Measurements from ENCODE around the gene POLK. TPM values are rescaled to one million over a fixed set of nuclear protein-coding genes. Genes with fewer than 3 reads are reported as not detected.

The POLK gene
- polyA plus RNA-seq, 1 of the 3 experiments (the other 2 are of a cell fraction), result 5.5 TPM

DNA sequence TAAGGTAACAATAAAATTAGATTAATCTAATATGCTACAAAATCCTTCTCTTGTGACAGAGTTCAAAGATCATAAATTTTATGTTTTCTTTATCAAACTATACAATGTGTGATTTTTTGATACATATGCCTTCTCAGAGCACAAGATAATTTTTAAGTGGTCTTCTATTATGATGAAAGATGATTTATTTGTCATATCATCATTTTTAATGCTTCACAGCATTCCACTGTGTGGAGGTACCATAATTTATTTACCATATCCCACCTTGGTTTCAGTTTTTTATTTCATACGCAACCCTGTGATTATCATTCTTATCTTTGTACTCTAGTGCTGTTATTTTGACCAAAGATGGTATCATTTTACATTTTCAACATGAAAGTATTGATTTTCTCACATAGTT is 41.7 kb downstream of the POLK start:
- Histone ChIP-seq H3K36me3 (replicated peaks in 1 of 2; ENCODE audit: control insufficient read depth in 1 of 2, insufficient read depth in 2 of 2, low read length in 1 of 2) (peaks cover 29 to 75% of the 10 kb centered on the region in 2 experiments), H3K79me2 (ENCODE audit: insufficient read depth) (peaks cover 12% of the 10 kb centered on the region; the same call in 1 of the 2 replicates), H2AFZ (ENCODE audit: low read depth) (no peak overlapping the region), H3K9me2 (no peaks in the 10 kb centered on the region), H3F3A (replicated peaks; ENCODE audit: insufficient read depth) (peaks cover 20% of the 10 kb centered on the region), H3K4me1 (ENCODE audit: control insufficient read depth in 1 of 2, insufficient read depth in 2 of 2, low read depth in 1 of 2, low read length in 1 of 2) (no peaks in the 10 kb centered on the region), H3K27me3 (ENCODE audit: insufficient read depth) (no peaks in the 10 kb centered on the region), H3K4me3 (ENCODE audit: low read depth in 2 of 2, low read length in 1 of 2) (no peak overlapping the region), H3K27ac (ENCODE audit: low read depth in 2 of 2, low read length in 1 of 2) (no peak overlapping the region), H3K9me3 (peaks cover 7% of the 10 kb centered on the region; the same call in 1 of the 2 replicates), H3K9ac (no peak overlapping the region), H4K20me1 (ENCODE audit: insufficient read depth) (no peaks in the 10 kb centered on the region), H3K4me2 (no peak overlapping the region)
- TF ChIP-seq, protein P1, sequence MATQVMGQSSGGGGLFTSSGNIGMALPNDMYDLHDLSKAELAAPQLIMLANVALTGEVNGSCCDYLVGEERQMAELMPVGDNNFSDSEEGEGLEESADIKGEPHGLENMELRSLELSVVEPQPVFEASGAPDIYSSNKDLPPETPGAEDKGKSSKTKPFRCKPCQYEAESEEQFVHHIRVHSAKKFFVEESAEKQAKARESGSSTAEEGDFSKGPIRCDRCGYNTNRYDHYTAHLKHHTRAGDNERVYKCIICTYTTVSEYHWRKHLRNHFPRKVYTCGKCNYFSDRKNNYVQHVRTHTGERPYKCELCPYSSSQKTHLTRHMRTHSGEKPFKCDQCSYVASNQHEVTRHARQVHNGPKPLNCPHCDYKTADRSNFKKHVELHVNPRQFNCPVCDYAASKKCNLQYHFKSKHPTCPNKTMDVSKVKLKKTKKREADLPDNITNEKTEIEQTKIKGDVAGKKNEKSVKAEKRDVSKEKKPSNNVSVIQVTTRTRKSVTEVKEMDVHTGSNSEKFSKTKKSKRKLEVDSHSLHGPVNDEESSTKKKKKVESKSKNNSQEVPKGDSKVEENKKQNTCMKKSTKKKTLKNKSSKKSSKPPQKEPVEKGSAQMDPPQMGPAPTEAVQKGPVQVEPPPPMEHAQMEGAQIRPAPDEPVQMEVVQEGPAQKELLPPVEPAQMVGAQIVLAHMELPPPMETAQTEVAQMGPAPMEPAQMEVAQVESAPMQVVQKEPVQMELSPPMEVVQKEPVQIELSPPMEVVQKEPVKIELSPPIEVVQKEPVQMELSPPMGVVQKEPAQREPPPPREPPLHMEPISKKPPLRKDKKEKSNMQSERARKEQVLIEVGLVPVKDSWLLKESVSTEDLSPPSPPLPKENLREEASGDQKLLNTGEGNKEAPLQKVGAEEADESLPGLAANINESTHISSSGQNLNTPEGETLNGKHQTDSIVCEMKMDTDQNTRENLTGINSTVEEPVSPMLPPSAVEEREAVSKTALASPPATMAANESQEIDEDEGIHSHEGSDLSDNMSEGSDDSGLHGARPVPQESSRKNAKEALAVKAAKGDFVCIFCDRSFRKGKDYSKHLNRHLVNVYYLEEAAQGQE (IDR thresholded peaks at IDR 0.05; ENCODE audit: low read depth, low read length), result no peak
- TF ChIP-seq IRF3 (IDR thresholded peaks at IDR 0.05; ENCODE audit: low read depth, low read length), result no peak
- no peak for TF ChIP-seq TEAD4 (IDR thresholded peaks at IDR 0.05; ENCODE audit: borderline replicate concordance, insufficient read depth)
- TF ChIP-seq, protein P2, sequence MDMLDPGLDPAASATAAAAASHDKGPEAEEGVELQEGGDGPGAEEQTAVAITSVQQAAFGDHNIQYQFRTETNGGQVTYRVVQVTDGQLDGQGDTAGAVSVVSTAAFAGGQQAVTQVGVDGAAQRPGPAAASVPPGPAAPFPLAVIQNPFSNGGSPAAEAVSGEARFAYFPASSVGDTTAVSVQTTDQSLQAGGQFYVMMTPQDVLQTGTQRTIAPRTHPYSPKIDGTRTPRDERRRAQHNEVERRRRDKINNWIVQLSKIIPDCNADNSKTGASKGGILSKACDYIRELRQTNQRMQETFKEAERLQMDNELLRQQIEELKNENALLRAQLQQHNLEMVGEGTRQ (IDR thresholded peaks at IDR 0.05; ENCODE audit: borderline replicate concordance, low read depth, low read length), result no peak
- TF ChIP-seq, protein P3, sequence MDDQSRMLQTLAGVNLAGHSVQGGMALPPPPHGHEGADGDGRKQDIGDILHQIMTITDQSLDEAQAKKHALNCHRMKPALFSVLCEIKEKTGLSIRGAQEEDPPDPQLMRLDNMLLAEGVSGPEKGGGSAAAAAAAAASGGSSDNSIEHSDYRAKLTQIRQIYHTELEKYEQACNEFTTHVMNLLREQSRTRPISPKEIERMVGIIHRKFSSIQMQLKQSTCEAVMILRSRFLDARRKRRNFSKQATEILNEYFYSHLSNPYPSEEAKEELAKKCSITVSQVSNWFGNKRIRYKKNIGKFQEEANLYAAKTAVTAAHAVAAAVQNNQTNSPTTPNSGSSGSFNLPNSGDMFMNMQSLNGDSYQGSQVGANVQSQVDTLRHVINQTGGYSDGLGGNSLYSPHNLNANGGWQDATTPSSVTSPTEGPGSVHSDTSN (IDR thresholded peaks at IDR 0.05), result no peak
- TF ChIP-seq JUND (IDR thresholded peaks at IDR 0.05), result no peak
- TF ChIP-seq, protein P4, sequence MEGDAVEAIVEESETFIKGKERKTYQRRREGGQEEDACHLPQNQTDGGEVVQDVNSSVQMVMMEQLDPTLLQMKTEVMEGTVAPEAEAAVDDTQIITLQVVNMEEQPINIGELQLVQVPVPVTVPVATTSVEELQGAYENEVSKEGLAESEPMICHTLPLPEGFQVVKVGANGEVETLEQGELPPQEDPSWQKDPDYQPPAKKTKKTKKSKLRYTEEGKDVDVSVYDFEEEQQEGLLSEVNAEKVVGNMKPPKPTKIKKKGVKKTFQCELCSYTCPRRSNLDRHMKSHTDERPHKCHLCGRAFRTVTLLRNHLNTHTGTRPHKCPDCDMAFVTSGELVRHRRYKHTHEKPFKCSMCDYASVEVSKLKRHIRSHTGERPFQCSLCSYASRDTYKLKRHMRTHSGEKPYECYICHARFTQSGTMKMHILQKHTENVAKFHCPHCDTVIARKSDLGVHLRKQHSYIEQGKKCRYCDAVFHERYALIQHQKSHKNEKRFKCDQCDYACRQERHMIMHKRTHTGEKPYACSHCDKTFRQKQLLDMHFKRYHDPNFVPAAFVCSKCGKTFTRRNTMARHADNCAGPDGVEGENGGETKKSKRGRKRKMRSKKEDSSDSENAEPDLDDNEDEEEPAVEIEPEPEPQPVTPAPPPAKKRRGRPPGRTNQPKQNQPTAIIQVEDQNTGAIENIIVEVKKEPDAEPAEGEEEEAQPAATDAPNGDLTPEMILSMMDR (IDR thresholded peaks at IDR 0.05), result no peak
- no peak for TF ChIP-seq USF1 (IDR thresholded peaks at IDR 0.05; ENCODE audit: borderline replicate concordance, low read depth)
- no peak for TF ChIP-seq NFIC (IDR thresholded peaks at IDR 0.05; ENCODE audit: borderline replicate concordance)
- no peak for TF ChIP-seq YY1 (IDR thresholded peaks at IDR 0.05; ENCODE audit: low read depth)
- TF ChIP-seq EP300 (IDR thresholded peaks at IDR 0.05; ENCODE audit: borderline replicate concordance in 1 of 2, low read depth in 1 of 2, low read length in 1 of 2), result no peak
- TF ChIP-seq RCOR1 (IDR thresholded peaks at IDR 0.05; ENCODE audit: low read length), result no peak
- no peak for TF ChIP-seq SIN3A (IDR thresholded peaks at IDR 0.05; ENCODE audit: borderline replicate concordance, low read depth, low read length)
- TF ChIP-seq GATA2 (CRISPR knock-in tag; IDR thresholded peaks at IDR 0.05), result no peak
- no peak for TF ChIP-seq MEF2A (IDR thresholded peaks at IDR 0.05; ENCODE audit: borderline replicate concordance, low read depth)
- no peak for TF ChIP-seq TCF12 (IDR thresholded peaks at IDR 0.05)
- TF ChIP-seq NRF1 (IDR thresholded peaks at IDR 0.05; ENCODE audit: low read depth, low read length), result no peak
- no peak for TF ChIP-seq EZH2phosphoT487 (IDR thresholded peaks at IDR 0.05; ENCODE audit: borderline replicate concordance, low read depth)
- WGBS (ENCODE audit: low lambda C conversion rate), result 100% methylated on average over 1 of the region's 1 CpG
- no peak for DNase-seq
- ChIA-PET POLR2A (no interaction called here), CTCF (interaction anchor here (1.1 kb wide), 1 partner anchor 10 kb away, joined by 4 read pairs; no protein-coding TSS in a partner anchor)
